GM12865 (cell line): ENCODE data around the gene ERFL.

ENCODE experiments used
- DNase-seq: peaks from one replicate; pipeline ENCODE4 v3.0.0; 2010; ENCODE audit warnings: low read depth
- H3K4me3 ChIP-seq: 2 replicates; pipeline ENCODE4 v1.5.1; 2011; ENCODE audit warnings: mild to moderate bottlenecking, low read depth, low read length, control low read depth
- TF ChIP-seq, protein P1 (sequence below): IDR thresholded peaks from 2 replicates; pipeline ENCODE4 v1.5.1; 2011; ENCODE audit warnings: low read length, control low read depth, low read depth, inconsistent platforms; ENCODE audit not compliant: insufficient read depth; ENCODE audit errors: missing control alignments

The ERFL gene

DNA sequence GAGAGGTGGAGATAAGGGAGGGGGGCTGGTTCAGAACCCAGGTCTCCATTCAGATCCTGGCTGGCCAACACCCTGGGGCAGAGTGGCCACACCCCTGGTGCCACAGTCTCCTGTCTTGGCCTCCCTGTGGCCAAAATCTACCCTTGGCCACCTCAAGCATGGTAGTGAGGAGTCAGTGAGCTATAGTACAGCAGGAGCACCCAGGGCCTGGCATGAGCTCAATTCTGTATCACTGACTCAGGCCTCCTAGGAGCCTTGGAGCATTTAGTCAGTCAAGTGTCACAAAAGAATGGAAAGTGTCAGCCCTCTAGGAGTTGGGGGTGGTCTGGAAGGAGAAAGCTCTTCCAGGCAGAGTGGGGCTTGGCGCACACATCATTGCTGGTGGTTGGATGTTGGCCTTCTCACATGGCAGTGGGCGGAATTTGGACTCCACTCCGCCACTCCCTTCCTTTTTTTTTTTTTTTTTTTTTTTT is 57.8 kb downstream of the ERFL start:
- H3K4me3 ChIP-seq = no peak overlapping the region
- TF ChIP-seq, protein P1, sequence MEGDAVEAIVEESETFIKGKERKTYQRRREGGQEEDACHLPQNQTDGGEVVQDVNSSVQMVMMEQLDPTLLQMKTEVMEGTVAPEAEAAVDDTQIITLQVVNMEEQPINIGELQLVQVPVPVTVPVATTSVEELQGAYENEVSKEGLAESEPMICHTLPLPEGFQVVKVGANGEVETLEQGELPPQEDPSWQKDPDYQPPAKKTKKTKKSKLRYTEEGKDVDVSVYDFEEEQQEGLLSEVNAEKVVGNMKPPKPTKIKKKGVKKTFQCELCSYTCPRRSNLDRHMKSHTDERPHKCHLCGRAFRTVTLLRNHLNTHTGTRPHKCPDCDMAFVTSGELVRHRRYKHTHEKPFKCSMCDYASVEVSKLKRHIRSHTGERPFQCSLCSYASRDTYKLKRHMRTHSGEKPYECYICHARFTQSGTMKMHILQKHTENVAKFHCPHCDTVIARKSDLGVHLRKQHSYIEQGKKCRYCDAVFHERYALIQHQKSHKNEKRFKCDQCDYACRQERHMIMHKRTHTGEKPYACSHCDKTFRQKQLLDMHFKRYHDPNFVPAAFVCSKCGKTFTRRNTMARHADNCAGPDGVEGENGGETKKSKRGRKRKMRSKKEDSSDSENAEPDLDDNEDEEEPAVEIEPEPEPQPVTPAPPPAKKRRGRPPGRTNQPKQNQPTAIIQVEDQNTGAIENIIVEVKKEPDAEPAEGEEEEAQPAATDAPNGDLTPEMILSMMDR = no peak
- no peak for DNase-seq

DNA sequence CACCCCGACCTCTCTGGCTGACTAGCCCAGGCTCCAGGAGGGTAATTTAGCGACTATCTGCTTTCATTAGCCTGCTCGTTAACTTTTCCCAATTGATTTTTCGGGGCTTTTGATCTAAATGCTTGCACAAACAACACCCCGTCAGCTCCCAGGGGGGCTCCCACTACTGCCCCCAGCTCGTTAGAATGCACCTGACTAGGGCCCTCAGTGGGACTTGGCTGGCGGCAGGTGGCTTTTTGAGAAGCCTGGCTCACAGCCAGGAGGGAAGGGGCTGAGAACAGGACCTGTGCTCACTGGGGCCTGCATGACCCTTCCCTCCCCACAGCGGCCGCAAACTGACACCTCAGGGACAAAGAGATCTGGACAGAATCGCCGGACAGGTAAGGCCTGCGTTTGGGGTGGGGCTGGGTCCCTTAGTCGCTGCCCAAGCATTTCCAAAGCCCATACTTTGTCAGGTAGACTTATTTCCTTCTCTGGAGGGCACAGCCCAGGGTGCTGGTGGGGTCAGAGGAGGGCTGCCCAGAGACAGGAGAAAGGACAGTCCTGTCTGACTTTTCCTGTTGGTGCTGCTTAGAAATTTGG is 58.8 kb downstream of the ERFL start:
- H3K4me3 ChIP-seq = no peak overlapping the region
- no peak for DNase-seq
- TF ChIP-seq, protein P1 = no peak

GRCh38 chr19:41868989-41869300 is 59.3 kb downstream of the ERFL start:
- H3K4me3 ChIP-seq = no peak overlapping the region
- TF ChIP-seq, protein P1 = no peak
- no peak for DNase-seq

GRCh38 chr19:41868120-41868988 is 59.9 kb downstream of the ERFL start:
- no peak overlapping the region for H3K4me3 ChIP-seq
- TF ChIP-seq, protein P1 = no peak
- no peak for DNase-seq

GRCh38 chr19:41866284-41866683 is 62.0 kb downstream of the ERFL start:
- no peak overlapping the region for H3K4me3 ChIP-seq
- TF ChIP-seq, protein P1 = no peak
- DNase-seq = no peak

DNA sequence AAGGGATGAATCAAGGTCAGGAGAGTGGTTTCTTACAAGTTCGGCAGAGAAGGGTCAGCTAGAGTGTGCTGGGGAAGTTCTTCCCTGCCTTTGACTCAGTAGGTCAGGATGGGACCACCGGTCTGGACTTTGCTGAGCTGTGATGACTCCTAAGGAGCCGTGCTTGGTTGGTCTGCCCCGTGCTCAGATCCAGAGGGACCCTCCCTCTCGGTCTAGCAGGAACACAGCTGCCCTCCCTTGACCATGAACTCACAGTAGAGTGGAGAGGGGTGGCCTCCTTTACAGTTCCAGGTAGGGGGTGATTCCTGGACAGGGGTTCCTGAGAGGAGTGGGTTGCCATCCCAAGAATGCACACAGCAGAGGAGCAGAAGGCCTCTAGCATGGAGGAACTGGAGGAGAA is 63.9 kb downstream of the ERFL start:
- TF ChIP-seq, protein P1 = no peak
- no peak for DNase-seq
- peak overlapping the region; percentile 8; the same call in 1 of the 2 replicates for H3K4me3 ChIP-seq
